ENCODE data around the gene CCDC83.

CCDC83 gene

DNA sequence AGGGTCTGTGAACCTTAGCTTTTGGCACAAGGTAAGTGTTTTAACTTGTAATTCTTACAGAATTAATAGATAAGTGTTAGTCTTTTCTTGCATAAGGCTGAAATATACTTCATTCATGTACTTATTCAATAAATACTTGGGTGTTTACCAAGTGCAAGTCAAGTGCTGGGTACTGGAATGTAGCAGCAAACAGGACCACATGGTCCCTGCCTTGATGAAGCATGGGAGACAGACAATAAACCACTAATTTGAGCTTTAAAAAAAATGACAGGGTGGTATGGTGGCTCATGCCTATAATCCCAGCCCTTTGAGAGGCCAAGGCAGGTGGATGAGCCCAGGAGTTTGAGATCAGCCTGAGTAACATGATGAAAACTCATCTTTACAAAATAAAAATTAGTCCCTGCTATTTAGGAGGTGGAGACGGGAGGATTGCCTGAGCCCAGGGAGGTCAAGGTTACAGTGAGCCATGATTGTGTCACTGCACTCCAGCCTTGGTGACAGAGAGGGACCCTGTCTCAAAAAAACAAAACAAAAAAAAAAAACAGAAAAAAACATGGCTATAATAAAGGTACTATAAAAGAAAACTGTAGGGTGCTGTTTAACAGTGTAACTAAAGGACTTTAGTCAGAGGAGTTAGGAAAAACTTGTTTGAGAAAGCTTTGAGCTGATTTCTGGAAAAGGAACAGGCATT is 11.1 kb downstream of the CCDC83 start:
- no peaks in the 10 kb centered on the region for H3K27me3 Mint-ChIP-seq
- H3K9me3 Mint-ChIP-seq, result no peaks in the 10 kb centered on the region
- H3K36me3 Mint-ChIP-seq (ENCODE audit: insufficient read depth), result no peaks in the 10 kb centered on the region
- ATAC-seq (replicated peaks; ENCODE audit: extremely low read depth, poor library complexity, severe bottlenecking), result no peak
- no peak overlapping the region for H3K27ac Mint-ChIP-seq (ENCODE audit: low read depth)
- DNase-seq (ENCODE audit: low spot score in 2 of 2), result no peak
- H3K4me3 Mint-ChIP-seq, result no peak overlapping the region
- no peaks in the 10 kb centered on the region for H3K4me1 Mint-ChIP-seq

DNA sequence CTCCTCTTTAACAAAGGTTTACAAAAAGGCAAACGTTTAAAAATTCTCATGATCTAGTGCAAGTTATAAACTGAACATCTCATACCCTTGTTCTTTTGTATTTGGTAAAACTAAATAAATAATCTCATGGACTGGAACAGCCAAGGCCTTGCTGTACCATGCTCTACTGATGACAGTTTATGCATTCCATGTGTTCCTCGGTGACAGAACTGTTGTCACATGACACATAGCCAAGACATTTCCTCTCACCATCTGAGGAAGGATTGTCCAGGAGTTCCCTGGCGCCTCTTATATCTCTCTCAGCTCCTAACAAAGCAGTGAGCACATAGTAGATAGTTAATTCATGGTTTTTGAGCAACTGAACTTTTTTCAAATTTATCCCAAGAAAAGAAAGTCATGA is 12.6 kb downstream of the CCDC83 start:
- no peaks in the 10 kb centered on the region for H3K9me3 Mint-ChIP-seq
- no peaks in the 10 kb centered on the region for H3K36me3 Mint-ChIP-seq (ENCODE audit: insufficient read depth)
- no peak overlapping the region for H3K27ac Mint-ChIP-seq (ENCODE audit: low read depth)
- H3K4me1 Mint-ChIP-seq, result no peaks in the 10 kb centered on the region
- no peaks in the 10 kb centered on the region for H3K27me3 Mint-ChIP-seq
- no peak overlapping the region for H3K4me3 Mint-ChIP-seq
- ATAC-seq (replicated peaks; ENCODE audit: extremely low read depth, poor library complexity, severe bottlenecking), result no peak
- DNase-seq (ENCODE audit: low spot score in 2 of 2), result no peak

DNA sequence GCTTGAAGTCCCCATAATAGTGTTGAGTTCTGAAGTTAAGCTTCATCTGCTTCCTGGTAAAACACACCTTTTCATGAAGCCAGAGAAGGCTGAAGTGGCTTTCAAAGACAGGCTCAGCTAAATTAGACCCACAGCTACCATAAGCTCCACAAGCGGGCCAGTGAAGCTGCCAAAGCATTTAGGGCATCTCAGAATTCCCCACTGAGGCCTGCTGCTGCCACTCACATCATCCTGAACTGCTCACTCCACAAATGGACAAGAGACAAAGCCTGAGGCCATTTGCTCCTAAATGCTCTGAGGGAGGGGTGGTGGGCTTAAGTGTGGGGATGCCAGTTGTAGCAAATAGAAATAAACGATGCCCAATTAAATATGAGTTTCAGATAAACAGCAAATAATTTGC is 14.6 kb downstream of the CCDC83 start:
- H3K9me3 Mint-ChIP-seq, result no peaks in the 10 kb centered on the region
- no peak overlapping the region for H3K4me3 Mint-ChIP-seq
- H3K27ac Mint-ChIP-seq (ENCODE audit: low read depth), result no peak overlapping the region
- H3K4me1 Mint-ChIP-seq, result no peaks in the 10 kb centered on the region
- no peaks in the 10 kb centered on the region for H3K27me3 Mint-ChIP-seq
- H3K36me3 Mint-ChIP-seq (ENCODE audit: insufficient read depth), result no peaks in the 10 kb centered on the region
- no peak for DNase-seq (ENCODE audit: low spot score in 2 of 2)
- ATAC-seq (replicated peaks; ENCODE audit: extremely low read depth, poor library complexity, severe bottlenecking), result no peak

DNA sequence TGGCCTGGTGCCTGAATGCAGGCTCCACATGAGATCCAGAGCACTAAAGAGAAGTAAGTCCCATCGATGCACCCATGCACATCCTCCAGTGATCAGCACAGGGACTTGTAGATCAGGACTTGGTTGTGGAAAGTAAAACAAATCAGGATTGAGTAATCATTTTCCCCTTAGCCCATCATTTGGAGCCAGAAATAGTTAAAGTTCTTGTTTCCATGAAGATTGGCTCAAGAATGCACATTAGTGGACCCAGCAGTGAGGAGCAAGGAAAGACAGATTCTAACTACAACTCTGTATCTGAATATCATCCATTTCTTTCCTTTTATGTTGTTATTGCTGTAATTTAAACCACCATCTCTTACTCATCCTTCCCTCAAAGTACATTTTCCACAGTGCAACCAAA is 19.1 kb downstream of the CCDC83 start:
- Mint-ChIP-seq H3K27ac (ENCODE audit: low read depth) (no peak overlapping the region), H3K4me3 (no peak overlapping the region), H3K4me1 (no peaks in the 10 kb centered on the region), H3K27me3 (no peaks in the 10 kb centered on the region), H3K36me3 (ENCODE audit: insufficient read depth) (no peaks in the 10 kb centered on the region), H3K9me3 (no peaks in the 10 kb centered on the region)
- DNase-seq (ENCODE audit: low spot score in 2 of 2), result no peak
- no peak for ATAC-seq (replicated peaks; ENCODE audit: extremely low read depth, poor library complexity, severe bottlenecking)

DNA sequence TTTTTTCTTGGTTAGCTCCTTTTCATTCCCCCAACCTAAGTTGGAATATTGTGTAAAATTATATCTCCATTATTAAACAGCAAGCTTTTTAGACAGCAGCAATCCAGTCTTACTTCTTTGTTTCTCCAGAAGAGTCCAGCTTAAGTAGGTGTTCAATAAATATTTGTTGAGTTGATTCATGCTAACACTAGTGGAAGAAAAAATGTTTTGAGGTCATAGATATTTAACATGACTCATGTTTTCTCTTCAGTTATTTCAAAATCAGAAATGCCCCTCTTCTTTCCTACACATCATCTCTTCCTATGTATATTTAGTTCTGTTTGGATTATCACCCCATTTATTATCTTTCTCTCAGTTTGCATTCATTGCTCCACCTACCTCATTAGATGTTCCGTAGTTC is 20.3 kb downstream of the CCDC83 start:
- H3K36me3 Mint-ChIP-seq (ENCODE audit: insufficient read depth), result no peaks in the 10 kb centered on the region
- DNase-seq (ENCODE audit: low spot score in 2 of 2) (no peak), ATAC-seq (replicated peaks; ENCODE audit: extremely low read depth, poor library complexity, severe bottlenecking) (no peak)
- no peak overlapping the region for H3K27ac Mint-ChIP-seq (ENCODE audit: low read depth)
- H3K4me3 Mint-ChIP-seq, result no peak overlapping the region
- no peaks in the 10 kb centered on the region for H3K9me3 Mint-ChIP-seq
- H3K4me1 Mint-ChIP-seq, result no peaks in the 10 kb centered on the region
- no peaks in the 10 kb centered on the region for H3K27me3 Mint-ChIP-seq

DNA sequence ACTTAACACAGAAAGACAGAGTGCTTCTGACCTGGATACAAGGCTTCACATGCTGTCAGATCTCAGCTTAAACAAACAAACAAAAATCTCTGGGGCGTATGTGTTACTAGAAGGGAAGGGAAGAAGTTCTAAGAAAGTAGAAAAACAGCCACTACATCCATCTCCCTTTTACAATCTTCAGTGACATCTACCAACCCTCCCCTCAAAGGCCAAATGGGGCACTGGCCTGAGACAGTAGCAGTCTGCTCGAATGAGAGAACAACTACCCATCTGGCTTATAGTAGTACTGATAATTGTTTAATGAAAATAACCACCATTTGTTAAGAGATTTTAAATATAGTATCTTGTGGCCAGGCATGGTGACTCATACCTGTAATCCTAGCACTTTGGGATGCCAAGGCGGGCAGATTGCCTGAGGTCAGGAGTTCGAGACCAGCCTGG is 29.4 kb downstream of the CCDC83 start:
- H3K27me3 Mint-ChIP-seq, result peaks cover 12% of the 10 kb centered on the region
- no peaks in the 10 kb centered on the region for H3K9me3 Mint-ChIP-seq
- ATAC-seq (replicated peaks; ENCODE audit: extremely low read depth, poor library complexity, severe bottlenecking) (no peak), DNase-seq (ENCODE audit: low spot score in 2 of 2) (no peak)
- no peak overlapping the region for H3K27ac Mint-ChIP-seq (ENCODE audit: low read depth)
- peaks cover 5% of the 10 kb centered on the region for H3K36me3 Mint-ChIP-seq (ENCODE audit: insufficient read depth)
- H3K4me1 Mint-ChIP-seq, result no peaks in the 10 kb centered on the region
- no peak overlapping the region for H3K4me3 Mint-ChIP-seq

DNA sequence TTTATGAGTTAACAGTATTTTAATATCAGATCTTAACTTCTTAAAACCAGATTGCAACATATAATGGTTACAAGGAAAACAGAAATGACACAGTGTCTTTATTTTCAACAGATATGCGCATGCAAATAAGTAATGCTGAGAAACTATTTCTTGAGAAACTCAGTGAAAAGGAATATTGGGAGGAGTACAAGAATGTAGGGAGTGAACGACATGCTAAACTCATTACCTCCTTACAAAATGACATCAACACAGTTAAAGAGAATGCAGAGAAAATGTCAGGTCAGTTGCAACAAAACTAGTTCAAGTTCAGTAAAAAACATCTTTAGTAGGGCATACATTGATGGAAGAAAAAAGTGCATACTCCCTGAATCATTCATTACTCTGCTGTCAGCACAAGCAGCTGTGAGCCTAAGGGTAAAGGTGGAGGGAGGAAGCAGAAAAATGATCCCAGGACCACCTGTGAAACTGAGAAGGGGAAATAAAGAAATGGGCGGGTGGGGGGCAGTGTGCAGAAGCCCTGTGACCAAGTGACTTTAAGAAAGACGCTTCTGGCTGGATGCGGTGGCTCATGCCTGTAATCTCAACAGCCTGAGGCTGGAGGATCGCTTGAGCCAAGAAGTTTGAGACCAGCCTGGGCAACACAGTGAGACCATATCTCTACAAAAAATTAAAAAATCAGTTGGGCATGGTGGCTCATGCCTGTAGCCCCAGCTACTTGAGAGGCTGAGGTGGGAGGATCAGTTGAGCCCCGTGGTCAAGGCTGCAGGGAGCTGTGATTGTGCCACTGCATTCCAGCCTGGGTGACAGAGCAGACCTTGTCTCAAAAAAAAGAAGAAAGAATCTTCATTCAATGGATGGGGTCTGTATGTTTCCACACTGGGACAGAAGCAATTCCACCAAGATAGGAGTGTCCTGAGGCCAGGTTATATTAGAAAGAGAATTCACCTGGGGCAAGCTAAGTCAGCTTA is 31.2 kb downstream of the CCDC83 start:
- no peak overlapping the region for H3K27ac Mint-ChIP-seq (ENCODE audit: low read depth)
- H3K9me3 Mint-ChIP-seq, result no peaks in the 10 kb centered on the region
- H3K4me3 Mint-ChIP-seq, result no peak overlapping the region
- ATAC-seq (replicated peaks; ENCODE audit: extremely low read depth, poor library complexity, severe bottlenecking) (no peak), DNase-seq (ENCODE audit: low spot score in 2 of 2) (no peak)
- H3K4me1 Mint-ChIP-seq, result no peaks in the 10 kb centered on the region
- peaks cover 10% of the 10 kb centered on the region for H3K27me3 Mint-ChIP-seq
- peaks cover 5% of the 10 kb centered on the region for H3K36me3 Mint-ChIP-seq (ENCODE audit: insufficient read depth)

DNA sequence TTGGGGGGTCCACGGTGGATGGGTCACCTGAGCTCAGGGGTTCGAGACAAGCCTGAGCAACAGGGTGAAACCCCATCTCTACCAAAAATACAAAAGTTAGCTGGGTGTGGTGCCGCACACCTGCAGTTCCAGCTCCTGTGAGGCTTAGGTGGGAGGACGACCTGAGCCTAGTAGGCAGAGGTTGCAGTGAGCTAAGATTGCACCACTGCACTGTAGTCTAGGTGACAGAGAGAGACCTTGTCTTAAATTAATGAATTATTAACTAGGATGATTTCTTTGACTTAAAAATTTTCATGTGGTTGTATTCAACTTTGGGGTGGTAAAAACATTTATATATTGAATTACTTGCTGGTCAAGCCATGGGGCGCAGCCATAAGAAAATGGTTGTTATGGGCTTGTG is 33.9 kb downstream of the CCDC83 start:
- ATAC-seq (replicated peaks; ENCODE audit: extremely low read depth, poor library complexity, severe bottlenecking) (no peak), DNase-seq (ENCODE audit: low spot score in 2 of 2) (no peak)
- Mint-ChIP-seq H3K4me3 (no peak overlapping the region), H3K27ac (ENCODE audit: low read depth) (no peak overlapping the region), H3K4me1 (no peaks in the 10 kb centered on the region), H3K9me3 (no peaks in the 10 kb centered on the region), H3K27me3 (no peaks in the 10 kb centered on the region), H3K36me3 (ENCODE audit: insufficient read depth) (no peaks in the 10 kb centered on the region)

DNA sequence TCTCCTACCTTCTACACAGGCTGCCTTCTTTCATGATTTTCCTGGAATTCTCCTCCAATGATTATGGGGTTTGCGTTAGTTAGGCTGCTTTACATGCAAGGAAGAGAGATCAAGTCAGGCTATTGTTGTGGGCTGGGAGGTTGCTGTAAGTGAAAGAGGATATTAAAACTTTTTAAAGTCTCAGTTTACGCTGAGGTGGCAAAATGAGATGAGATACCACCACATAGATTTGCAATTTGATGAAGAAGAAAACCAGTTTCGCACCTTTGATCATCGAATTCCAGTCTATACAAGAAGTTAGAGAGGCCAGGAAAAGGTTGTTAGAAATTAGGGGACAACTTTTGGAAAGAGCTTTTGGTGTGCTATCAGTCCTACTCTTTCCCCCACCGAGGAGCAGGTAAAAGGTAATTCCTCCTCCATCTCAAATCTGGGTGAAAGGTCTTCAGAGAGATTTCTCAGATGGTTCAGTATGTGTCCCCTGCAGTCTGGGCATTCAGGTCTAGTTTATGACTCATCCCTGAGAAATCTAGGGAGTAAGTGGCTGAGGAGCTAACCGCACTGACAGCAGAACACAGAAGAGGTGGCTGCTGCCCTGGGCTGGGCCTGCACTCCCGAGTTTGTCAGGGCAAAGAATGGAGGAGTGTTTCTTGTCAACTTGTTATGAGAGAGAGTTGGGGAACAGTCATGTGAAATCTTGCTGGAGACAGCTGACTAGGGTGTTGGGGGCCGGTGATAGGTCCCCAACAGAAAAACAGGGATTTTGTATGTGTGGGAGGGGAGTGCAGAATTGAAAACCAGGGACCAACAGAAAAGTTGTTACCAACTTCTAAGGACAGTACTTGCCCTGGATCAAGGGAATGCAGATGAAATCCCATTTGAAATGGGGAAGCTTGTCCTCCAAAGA is 34.7 kb downstream of the CCDC83 start:
- no peak overlapping the region for H3K4me3 Mint-ChIP-seq
- DNase-seq (ENCODE audit: low spot score in 2 of 2) (no peak), ATAC-seq (replicated peaks; ENCODE audit: extremely low read depth, poor library complexity, severe bottlenecking) (no peak)
- H3K9me3 Mint-ChIP-seq, result no peaks in the 10 kb centered on the region
- H3K4me1 Mint-ChIP-seq, result no peaks in the 10 kb centered on the region
- H3K27ac Mint-ChIP-seq (ENCODE audit: low read depth), result no peak overlapping the region
- no peaks in the 10 kb centered on the region for H3K36me3 Mint-ChIP-seq (ENCODE audit: insufficient read depth)
- no peaks in the 10 kb centered on the region for H3K27me3 Mint-ChIP-seq

DNA sequence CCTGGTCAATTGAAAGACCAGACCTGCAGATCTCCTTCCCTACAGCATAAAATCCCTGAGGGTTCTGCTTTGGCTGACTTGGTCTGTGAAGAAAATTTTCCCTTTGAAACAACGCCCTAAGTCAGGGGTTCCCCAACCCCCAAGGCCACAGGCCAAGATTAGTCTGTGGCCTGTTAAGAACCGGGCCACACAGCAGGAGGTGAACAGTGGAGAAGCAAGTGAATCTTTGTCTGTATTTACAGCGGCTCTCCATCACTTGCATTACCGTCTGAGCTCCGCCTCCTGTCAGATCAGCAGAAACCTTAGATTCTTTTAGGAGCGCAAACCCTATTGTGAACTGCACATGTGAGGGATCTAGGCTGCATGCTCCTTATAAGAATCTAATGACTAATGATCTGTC is 38.2 kb downstream of the CCDC83 start:
- no peaks in the 10 kb centered on the region for H3K27me3 Mint-ChIP-seq
- H3K9me3 Mint-ChIP-seq, result no peaks in the 10 kb centered on the region
- H3K27ac Mint-ChIP-seq (ENCODE audit: low read depth), result no peak overlapping the region
- no peaks in the 10 kb centered on the region for H3K36me3 Mint-ChIP-seq (ENCODE audit: insufficient read depth)
- no peaks in the 10 kb centered on the region for H3K4me1 Mint-ChIP-seq
- ATAC-seq (replicated peaks; ENCODE audit: extremely low read depth, poor library complexity, severe bottlenecking), result no peak
- no peak for DNase-seq (ENCODE audit: low spot score in 2 of 2)
- H3K4me3 Mint-ChIP-seq, result no peak overlapping the region

DNA sequence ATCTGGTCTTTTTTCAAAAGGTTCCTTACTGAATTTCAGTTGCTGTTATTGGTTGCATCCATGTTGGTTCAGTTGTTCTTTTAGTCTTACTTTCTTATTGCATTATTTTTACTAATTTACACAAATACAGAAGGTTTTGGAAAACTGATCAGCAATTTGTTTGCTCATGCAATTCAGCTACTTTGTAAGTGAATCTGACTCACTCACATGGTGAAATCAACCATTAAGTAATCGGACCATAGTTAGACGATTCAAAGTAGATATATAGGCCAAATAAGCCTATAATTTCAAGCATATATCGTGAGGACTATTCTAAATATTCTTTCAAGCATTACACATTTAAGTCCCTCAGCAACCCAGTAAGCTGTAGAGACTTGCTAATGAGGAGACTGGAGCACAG is 41.7 kb downstream of the CCDC83 start:
- ATAC-seq (replicated peaks; ENCODE audit: extremely low read depth, poor library complexity, severe bottlenecking) (no peak), DNase-seq (ENCODE audit: low spot score in 2 of 2) (no peak)
- Mint-ChIP-seq H3K4me1 (no peaks in the 10 kb centered on the region), H3K27ac (ENCODE audit: low read depth) (no peak overlapping the region), H3K9me3 (no peaks in the 10 kb centered on the region), H3K36me3 (ENCODE audit: insufficient read depth) (no peaks in the 10 kb centered on the region), H3K27me3 (no peaks in the 10 kb centered on the region), H3K4me3 (no peak overlapping the region)

DNA sequence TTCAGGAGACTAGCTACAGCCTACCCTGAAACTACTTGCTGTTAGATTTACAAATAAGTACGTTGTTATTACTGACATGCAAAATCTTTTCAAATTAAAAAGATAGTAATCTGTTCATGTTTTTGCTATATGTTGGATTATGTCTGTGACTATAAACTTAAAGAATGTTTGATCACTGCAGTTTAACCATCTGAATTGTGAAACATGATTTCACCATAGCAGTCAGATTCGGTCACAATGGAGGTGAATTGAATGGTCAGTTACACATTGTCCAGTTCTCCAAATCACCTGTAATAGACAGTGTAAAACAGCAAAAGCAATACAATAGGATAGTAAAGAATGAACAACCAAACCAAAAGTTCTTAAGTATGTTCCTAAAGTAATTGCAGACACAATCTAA is 43.3 kb downstream of the CCDC83 start:
- Mint-ChIP-seq H3K27me3 (no peaks in the 10 kb centered on the region), H3K9me3 (no peaks in the 10 kb centered on the region), H3K4me1 (no peaks in the 10 kb centered on the region), H3K27ac (ENCODE audit: low read depth) (no peak overlapping the region), H3K4me3 (no peak overlapping the region), H3K36me3 (ENCODE audit: insufficient read depth) (no peaks in the 10 kb centered on the region)
- DNase-seq (ENCODE audit: low spot score in 2 of 2), result no peak
- no peak for ATAC-seq (replicated peaks; ENCODE audit: extremely low read depth, poor library complexity, severe bottlenecking)
